Measurements from ENCODE around the gene TSPAN11. TPM values are rescaled to one million over a fixed set of nuclear protein-coding genes. Genes with fewer than 3 reads are reported as not detected.

Gene TSPAN11
- total RNA-seq, 4 donors from 2014 or later: 1.5 to 3.0 (median 2.9) TPM

GRCh38 chr12:30959110-30959710 is 32.7 kb downstream of the TSPAN11 start:
- TF ChIP-seq POLR2A (IDR thresholded peaks at IDR 0.05): no peak
- no peak for TF ChIP-seq CTCF (IDR thresholded peaks at IDR 0.05)
- TF ChIP-seq POLR2AphosphoS5 (IDR thresholded peaks at IDR 0.05): no peak
- TF ChIP-seq EP300 (IDR thresholded peaks at IDR 0.05; ENCODE audit: low read depth): no peak
- in situ Hi-C loops (cut with MboI; ENCODE audit: low pct_ligation_motif_present in 1 of 4, low pct_unique_long_range_greater_than_20kb in 1 of 4, low sequenced_read_pairs in 3 of 4): loop anchor here in 1 of 4 donors (25.0 kb wide), 1 partner anchor 97 kb away; no protein-coding TSS in a partner anchor
- DNase-seq: no peak
- Histone ChIP-seq H3K27me3 (no peaks in the 10 kb centered on the region), H3K4me3 (no peak overlapping the region), H3K36me3 (no peaks in the 10 kb centered on the region), H3K4me1 (no peaks in the 10 kb centered on the region), H3K9me3 (no peaks in the 10 kb centered on the region), H3K27ac (no peak overlapping the region)
- intact Hi-C loops (cut with DNase I; ENCODE audit: low total_unique reads): no loop called here
- WGBS, 2 donors (ENCODE audit: low coverage in 1 of 2): 65 to 77% methylated on average over 10 to 16 of the region's 16 CpGs

GRCh38 chr12:30959778-30960177 is 33.2 kb downstream of the TSPAN11 start:
- H3K4me1 ChIP-seq: no peaks in the 10 kb centered on the region
- H3K27me3 ChIP-seq: no peaks in the 10 kb centered on the region
- no peak for DNase-seq
- TF ChIP-seq EP300 (IDR thresholded peaks at IDR 0.05; ENCODE audit: low read depth): no peak
- TF ChIP-seq CTCF (IDR thresholded peaks at IDR 0.05): no peak
- no peak for TF ChIP-seq POLR2AphosphoS5 (IDR thresholded peaks at IDR 0.05)
- no peak for TF ChIP-seq POLR2A (IDR thresholded peaks at IDR 0.05)
- intact Hi-C loops (cut with DNase I; ENCODE audit: low total_unique reads): no loop called here
- no peaks in the 10 kb centered on the region for H3K36me3 ChIP-seq
- in situ Hi-C loops (cut with MboI; ENCODE audit: low pct_ligation_motif_present in 1 of 4, low pct_unique_long_range_greater_than_20kb in 1 of 4, low sequenced_read_pairs in 3 of 4): loop anchor here in 1 of 4 donors (25.0 kb wide), 1 partner anchor 97 kb away; no protein-coding TSS in a partner anchor
- no peak overlapping the region for H3K4me3 ChIP-seq
- H3K9me3 ChIP-seq: no peaks in the 10 kb centered on the region
- 63 to 79% methylated on average over 10 of the region's 10 CpGs for WGBS, 2 donors (ENCODE audit: low coverage in 1 of 2)
- H3K27ac ChIP-seq: no peak overlapping the region

- no peaks in the 10 kb centered on the region for H3K9me3 ChIP-seq
- intact Hi-C loops (cut with DNase I; ENCODE audit: low total_unique reads) (no loop called here), in situ Hi-C loops (cut with MboI; ENCODE audit: low pct_ligation_motif_present in 1 of 4, low pct_unique_long_range_greater_than_20kb in 1 of 4, low sequenced_read_pairs in 3 of 4) (loop anchor here in 1 of 4 donors (25.0 kb wide), 1 partner anchor 99 kb away; no protein-coding TSS in a partner anchor)
- 64 to 88% methylated on average over 1 to 3 of the region's 3 CpGs for WGBS, 2 donors (ENCODE audit: low coverage in 1 of 2)
- no peaks in the 10 kb centered on the region for H3K27me3 ChIP-seq
- no peak overlapping the region for H3K27ac ChIP-seq
- no peak for DNase-seq
- no peak overlapping the region for H3K4me3 ChIP-seq
- H3K4me1 ChIP-seq: no peaks in the 10 kb centered on the region
- TF ChIP-seq CTCF (IDR thresholded peaks at IDR 0.05) (no peak), EP300 (IDR thresholded peaks at IDR 0.05; ENCODE audit: low read depth) (no peak), POLR2A (IDR thresholded peaks at IDR 0.05) (no peak), POLR2AphosphoS5 (IDR thresholded peaks at IDR 0.05) (no peak)
- H3K36me3 ChIP-seq: no peaks in the 10 kb centered on the region
Observed at GRCh38 chr12:30961030-30961429, 34.5 kb downstream of the TSPAN11 start.

- no peak for DNase-seq
- intact Hi-C loops (cut with DNase I; ENCODE audit: low total_unique reads): no loop called here
- no peaks in the 10 kb centered on the region for H3K9me3 ChIP-seq
- no peaks in the 10 kb centered on the region for H3K4me1 ChIP-seq
- 51 to 71% methylated on average over 2 of the region's 2 CpGs for WGBS, 2 donors (ENCODE audit: low coverage in 1 of 2)
- H3K4me3 ChIP-seq: no peak overlapping the region
- in situ Hi-C loops (cut with MboI; ENCODE audit: low pct_ligation_motif_present in 1 of 4, low pct_unique_long_range_greater_than_20kb in 1 of 4, low sequenced_read_pairs in 3 of 4): loop anchor here in 1 of 4 donors (25.0 kb wide), 1 partner anchor 100 kb away; no protein-coding TSS in a partner anchor
- no peaks in the 10 kb centered on the region for H3K36me3 ChIP-seq
- TF ChIP-seq POLR2AphosphoS5 (IDR thresholded peaks at IDR 0.05): no peak
- TF ChIP-seq POLR2A (IDR thresholded peaks at IDR 0.05): no peak
- TF ChIP-seq EP300 (IDR thresholded peaks at IDR 0.05; ENCODE audit: low read depth): no peak
- TF ChIP-seq CTCF (IDR thresholded peaks at IDR 0.05): no peak
- no peaks in the 10 kb centered on the region for H3K27me3 ChIP-seq
- H3K27ac ChIP-seq: no peak overlapping the region
Observed at GRCh38 chr12:30962047-30962446, 35.5 kb downstream of the TSPAN11 start.
